ENCODE measurements around the gene TRIM56.
A peak's percentile ranks its signal among the peaks of the same experiment; 100 is the strongest.
"Not testable (repeated sequence)": the region's sequence is repeated elsewhere in the genome, so short reads cannot be mapped to it uniquely, and the experiment has no call there.

TRIM56 gene

GRCh38 chr7:101132626-101133600 is 47.6 kb downstream of the TRIM56 start:
- DNase-seq (ENCODE audit: low spot score) = not testable (repeated sequence)

GRCh38 chr7:101133621-101134398 is 48.5 kb downstream of the TRIM56 start:
- no peak for DNase-seq (ENCODE audit: low spot score)

- DNase-seq (ENCODE audit: low spot score) = no peak
Measured at GRCh38 chr7:101134399-101134980, 49.2 kb downstream of the TRIM56 start.

GRCh38 chr7:101137651-101138212 is 52.5 kb downstream of the TRIM56 start:
- DNase-seq (ENCODE audit: low spot score) = no peak

- DNase-seq (ENCODE audit: low spot score) = peak; percentile 89
Measured at GRCh38 chr7:101138213-101138870, 53.1 kb downstream of the TRIM56 start.

GRCh38 chr7:101140339-101140699 is 55.0 kb downstream of the TRIM56 start:
- no peak for DNase-seq (ENCODE audit: low spot score)

GRCh38 chr7:101140746-101141382 is 55.6 kb downstream of the TRIM56 start:
- DNase-seq (ENCODE audit: low spot score) = no peak

Measured in CD4-positive, alpha-beta T cell treated with Interleukin-15 for 4 hours (primary cell).